ENCODE data around the gene DIABLO.
"Not testable (repeated sequence)": the region's sequence is repeated elsewhere in the genome, so short reads cannot be mapped to it uniquely, and the experiment has no call there.

GRCh38 chr12:122258462-122258861 is 32.6 kb upstream of the DIABLO start:
- TF ChIP-seq CTCF, POLR2A (IDR thresholded peaks at IDR 0.05): not testable (repeated sequence)

Data from body of pancreas (tissue), 4 donors.